GM12873 (cell line): ENCODE data around the gene RRP1B.

Experiments used
- CTCF ChIP-seq: IDR thresholded peaks from 2 replicates; pipeline ENCODE4 v1.5.1; 2012; ENCODE audit warnings: low read depth, mild to moderate bottlenecking, moderate library complexity, low read length, control low read depth; ENCODE audit not compliant: insufficient read depth; ENCODE audit errors: missing control alignments

The RRP1B gene

GRCh38 chr21:43743947-43744346, 84.6 kb downstream of the RRP1B start:
- TF ChIP-seq CTCF, result no peak

GRCh38 chr21:43744725-43745124, 85.4 kb downstream of the RRP1B start:
- no peak for TF ChIP-seq CTCF
